HG03025 (cell line): Measurements from ENCODE around the gene FOXS1.
"Not testable (repeated sequence)": the region's sequence is repeated elsewhere in the genome, so short reads cannot be mapped to it uniquely, and the experiment has no call there.

Experiments
- ATAC-seq: cut with Tn5 transposase; IDR thresholded peaks from one replicate; pipeline ENCODE4 v1.9.1; 2021; ENCODE audit warnings: mild to moderate bottlenecking, moderate library complexity; ENCODE audit not compliant: unreplicated experiment, low FRiP score

FOXS1 gene

GRCh38 chr20:31840906-31841816 is 4.2 kb downstream of the FOXS1 start:
- no peak for ATAC-seq

GRCh38 chr20:31839782-31840487 is 5.5 kb downstream of the FOXS1 start:
- no peak for ATAC-seq

- ATAC-seq: no peak
Measured at GRCh38 chr20:31838646-31839292, 6.6 kb downstream of the FOXS1 start.

GRCh38 chr20:31837896-31838397 is 7.5 kb downstream of the FOXS1 start:
- ATAC-seq: no peak

GRCh38 chr20:31836853-31837608 is 8.4 kb downstream of the FOXS1 start:
- no peak for ATAC-seq

- no peak for ATAC-seq
Measured at GRCh38 chr20:31835977-31836852, 9.2 kb downstream of the FOXS1 start.

GRCh38 chr20:31835554-31835953 is 9.8 kb downstream of the FOXS1 start:
- no peak for ATAC-seq

GRCh38 chr20:31833931-31834521 is 11.4 kb downstream of the FOXS1 start:
- no peak for ATAC-seq

GRCh38 chr20:31833130-31833930 is 12.1 kb downstream of the FOXS1 start:
- no peak for ATAC-seq

- ATAC-seq: no peak
Measured at GRCh38 chr20:31831771-31832306, 13.6 kb downstream of the FOXS1 start.

GRCh38 chr20:31831211-31831610 is 14.2 kb downstream of the FOXS1 start:
- ATAC-seq: no peak

- no peak for ATAC-seq
Measured at GRCh38 chr20:31830406-31830981, 14.9 kb downstream of the FOXS1 start.

GRCh38 chr20:31829731-31830130 is 15.7 kb downstream of the FOXS1 start:
- no peak for ATAC-seq

- not testable (repeated sequence) for ATAC-seq
Measured at GRCh38 chr20:31828016-31828415, 17.4 kb downstream of the FOXS1 start.

- no peak for ATAC-seq
Measured at GRCh38 chr20:31827059-31827458, 18.3 kb downstream of the FOXS1 start.

GRCh38 chr20:31826074-31826473 is 19.3 kb downstream of the FOXS1 start:
- no peak for ATAC-seq

GRCh38 chr20:31824554-31825313 is 20.7 kb downstream of the FOXS1 start:
- no peak for ATAC-seq
